ENCODE results near the gene FOXP4. TPM values are rescaled to one million over a fixed set of nuclear protein-coding genes. Genes with fewer than 3 reads are reported as not detected.

FOXP4 gene
- total RNA-seq, 2 experiments from 2014 or later: 6.3 to 26.3 TPM

GRCh38 chr6:41637194-41638001 is 91.2 kb downstream of the FOXP4 start:
- Histone ChIP-seq H3K9me3 (ENCODE audit: low read length) (no peaks in the 10 kb centered on the region), H3K9me2 (ENCODE audit: insufficient read depth, low read length) (no peaks in the 10 kb centered on the region), H3K4me2 (ENCODE audit: low read length) (no peak overlapping the region), H2AFZ (ENCODE audit: low read length) (no peak overlapping the region), H3K36me3 (ENCODE audit: insufficient read depth, low read length) (no peaks in the 10 kb centered on the region), H3K27ac (ENCODE audit: low read depth, low read length, poor library complexity, severe bottlenecking) (no peak overlapping the region), H4K20me1 (ENCODE audit: insufficient read depth, low read length) (no peaks in the 10 kb centered on the region), H3K4me1 (ENCODE audit: insufficient read depth, low read length, poor library complexity, severe bottlenecking) (no peaks in the 10 kb centered on the region), H3K79me2 (ENCODE audit: insufficient read depth, low read depth, low read length) (no peaks in the 10 kb centered on the region), H3K4me3 (ENCODE audit: low read depth, low read length, poor library complexity, severe bottlenecking) (no peak overlapping the region)
- no peak for DNase-seq (ENCODE audit: low spot score)
- CTCF ChIA-PET (ENCODE audit: unreplicated experiment): no interaction called here
- no TSS peak for BruUV-seq (replicated peaks)
- intact Hi-C loops (cut with micrococcal nuclease; ENCODE audit: unreplicated experiment): no loop called here
- TF ChIP-seq EZH2phosphoT487 (IDR thresholded peaks at IDR 0.05; ENCODE audit: borderline replicate concordance, low read depth, low read length) (no peak), CTCF (conservative IDR thresholded peaks at IDR 0.05; ENCODE audit: low read length) (no peak)
- POLR2A ChIA-PET: no interaction called here

DNA sequence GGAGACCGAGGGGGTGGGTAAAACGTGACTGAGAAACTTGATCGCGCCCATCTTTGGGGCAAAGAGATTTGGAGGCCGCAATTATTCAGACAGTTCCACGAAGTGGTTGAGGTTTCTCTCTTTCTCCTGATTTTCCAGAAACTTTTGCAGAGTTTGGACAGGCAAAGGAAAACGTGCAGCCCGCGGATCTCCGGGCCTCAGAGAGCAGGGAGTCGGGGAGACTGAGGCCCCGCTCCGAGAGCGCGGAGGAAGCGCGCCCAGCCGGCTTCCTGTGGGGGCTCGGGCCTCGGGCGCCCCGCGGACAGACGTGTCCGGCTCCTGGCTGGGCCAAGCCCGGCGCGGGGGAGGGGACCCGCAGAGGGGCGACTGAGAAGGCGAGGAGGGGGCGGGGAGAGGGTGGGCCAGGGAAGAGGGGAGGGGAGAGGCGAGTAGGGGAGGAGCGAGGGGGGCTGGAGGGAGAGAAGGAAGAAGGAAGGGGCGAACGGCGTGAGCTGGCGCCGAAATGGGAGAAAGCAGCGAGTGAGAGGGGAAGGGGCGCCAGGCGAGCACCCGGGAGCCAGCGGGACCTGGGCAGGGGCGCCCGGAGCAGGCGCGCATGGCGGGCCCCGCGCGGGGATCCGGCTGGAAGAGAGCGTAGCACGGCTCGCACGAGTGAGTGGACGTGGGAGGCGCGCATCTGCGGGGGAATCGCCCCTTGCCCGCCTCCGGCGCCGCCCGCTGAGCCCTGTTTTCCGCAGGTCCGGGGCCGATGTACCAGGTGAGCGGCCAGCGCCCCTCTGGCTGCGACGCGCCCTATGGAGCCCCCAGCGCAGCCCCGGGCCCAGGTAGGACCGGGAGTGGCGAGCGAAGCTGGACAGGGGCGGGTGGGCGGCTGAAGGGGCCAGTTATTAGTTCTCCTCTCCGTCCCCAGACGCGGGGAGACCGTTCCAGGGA is 92.1 kb downstream of the FOXP4 start, which contains the start of gene MDFI:
TSS of gene MDFI (plus strand) at position 467 of the 933 bp plus-strand sequence. CDS start at position 749, 282 bp downstream.
- no peaks in the 10 kb centered on the region for H3K79me2 ChIP-seq (ENCODE audit: insufficient read depth, low read depth, low read length)
- H2AFZ ChIP-seq (ENCODE audit: low read length): no peak within 1 kb of the TSS
- no peak for DNase-seq (ENCODE audit: low spot score)
- H3K4me2 ChIP-seq (ENCODE audit: low read length): no peak within 1 kb of the TSS
- TF ChIP-seq EZH2phosphoT487 (IDR thresholded peaks at IDR 0.05; ENCODE audit: borderline replicate concordance, low read depth, low read length) (no peak), CTCF (conservative IDR thresholded peaks at IDR 0.05; ENCODE audit: low read length) (no peak)
- H3K9me2 ChIP-seq (ENCODE audit: insufficient read depth, low read length): no peaks in the 10 kb centered on the region
- no peak within 1 kb of the TSS for H3K27ac ChIP-seq (ENCODE audit: low read depth, low read length, poor library complexity, severe bottlenecking)
- H4K20me1 ChIP-seq (ENCODE audit: insufficient read depth, low read length): no peaks in the 10 kb centered on the region
- CTCF ChIA-PET (ENCODE audit: unreplicated experiment): no interaction called here
- intact Hi-C loops (cut with micrococcal nuclease; ENCODE audit: unreplicated experiment): no loop called here
- POLR2A ChIA-PET: no interaction called here
- no peaks in the 10 kb centered on the region for H3K9me3 ChIP-seq (ENCODE audit: low read length)
- BruUV-seq (replicated peaks): no TSS peak
- H3K4me3 ChIP-seq (ENCODE audit: low read depth, low read length, poor library complexity, severe bottlenecking): no peak within 1 kb of the TSS
- H3K36me3 ChIP-seq (ENCODE audit: insufficient read depth, low read length): no peaks in the 10 kb centered on the region
- H3K4me1 ChIP-seq (ENCODE audit: insufficient read depth, low read length, poor library complexity, severe bottlenecking): no peaks in the 10 kb centered on the region

Measured in OCI-LY7 (cell line).